Hepatocyte (in vitro differentiated cells): ENCODE results near the gene MFSD6.

ENCODE experiments used
- EZH2 ChIP-seq: fragments of 200-600 bp; sonication (generic); IDR thresholded peaks from 2 replicates; pipeline ENCODE4 v1.6.1; 2016; ENCODE audit warnings: antibody characterized with exemption, mild to moderate bottlenecking, borderline replicate concordance
- TF ChIP-seq, protein P1 (sequence below): fragments of 200-600 bp; sonication (generic); IDR thresholded peaks from 2 replicates; pipeline ENCODE4 v1.5.1; 2016; ENCODE audit warnings: antibody characterized with exemption, mild to moderate bottlenecking; ENCODE audit not compliant: poor library complexity

- TF ChIP-seq, protein P1, sequence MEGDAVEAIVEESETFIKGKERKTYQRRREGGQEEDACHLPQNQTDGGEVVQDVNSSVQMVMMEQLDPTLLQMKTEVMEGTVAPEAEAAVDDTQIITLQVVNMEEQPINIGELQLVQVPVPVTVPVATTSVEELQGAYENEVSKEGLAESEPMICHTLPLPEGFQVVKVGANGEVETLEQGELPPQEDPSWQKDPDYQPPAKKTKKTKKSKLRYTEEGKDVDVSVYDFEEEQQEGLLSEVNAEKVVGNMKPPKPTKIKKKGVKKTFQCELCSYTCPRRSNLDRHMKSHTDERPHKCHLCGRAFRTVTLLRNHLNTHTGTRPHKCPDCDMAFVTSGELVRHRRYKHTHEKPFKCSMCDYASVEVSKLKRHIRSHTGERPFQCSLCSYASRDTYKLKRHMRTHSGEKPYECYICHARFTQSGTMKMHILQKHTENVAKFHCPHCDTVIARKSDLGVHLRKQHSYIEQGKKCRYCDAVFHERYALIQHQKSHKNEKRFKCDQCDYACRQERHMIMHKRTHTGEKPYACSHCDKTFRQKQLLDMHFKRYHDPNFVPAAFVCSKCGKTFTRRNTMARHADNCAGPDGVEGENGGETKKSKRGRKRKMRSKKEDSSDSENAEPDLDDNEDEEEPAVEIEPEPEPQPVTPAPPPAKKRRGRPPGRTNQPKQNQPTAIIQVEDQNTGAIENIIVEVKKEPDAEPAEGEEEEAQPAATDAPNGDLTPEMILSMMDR: no peak
- TF ChIP-seq EZH2: no peak
These were observed 122.2 kb downstream of the MFSD6 start for GRCh38 chr2:190530248-190530900.
